ENCODE results near the gene LRRC49.

LRRC49 gene

DNA sequence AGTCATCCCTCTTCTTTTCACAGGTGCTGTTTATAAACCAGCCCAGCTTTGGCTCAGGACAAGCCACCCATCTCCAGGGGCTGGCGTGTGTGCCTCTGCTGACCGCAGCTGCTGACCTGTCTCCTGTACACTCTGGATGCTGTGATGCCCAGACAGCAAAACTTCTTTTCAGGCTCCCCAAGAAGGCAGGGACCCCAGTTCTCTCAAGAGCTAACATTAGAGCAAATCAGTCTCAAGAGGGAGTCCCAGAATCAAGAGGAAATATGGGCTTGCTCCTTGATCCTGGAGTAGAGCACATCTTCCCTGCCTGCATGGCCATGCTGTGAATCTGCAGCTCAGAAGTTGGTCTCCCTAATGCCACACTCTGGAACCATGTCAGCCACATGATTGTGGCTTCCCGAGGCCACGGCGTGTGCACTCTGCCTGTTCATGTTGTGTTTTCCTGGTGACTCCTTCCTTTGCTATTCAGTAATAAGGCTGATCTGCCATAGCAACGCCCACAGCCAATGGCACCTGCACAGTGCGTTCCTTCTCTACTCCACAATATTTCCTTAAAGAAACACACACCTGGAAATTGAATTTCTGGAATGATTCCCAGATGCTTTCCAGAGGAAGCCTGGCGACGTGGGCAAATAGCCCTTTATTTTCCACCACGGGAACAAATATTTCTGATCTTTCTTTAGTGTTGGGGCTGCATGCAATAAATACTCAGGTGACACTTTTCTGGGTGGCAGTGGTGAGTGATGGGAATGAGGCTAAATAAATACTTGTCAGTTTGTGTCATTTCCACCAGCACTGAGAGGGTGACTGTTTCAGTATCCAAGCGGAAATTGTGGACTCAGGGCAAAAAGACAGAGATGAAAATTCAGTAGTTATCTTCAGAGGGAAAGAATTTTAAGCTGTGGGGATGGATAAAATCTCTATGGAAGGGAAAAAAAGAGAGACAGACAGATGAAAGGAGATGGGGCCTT is 200.7 kb downstream of the LRRC49 start:
- no peak for DNase-seq

DNA sequence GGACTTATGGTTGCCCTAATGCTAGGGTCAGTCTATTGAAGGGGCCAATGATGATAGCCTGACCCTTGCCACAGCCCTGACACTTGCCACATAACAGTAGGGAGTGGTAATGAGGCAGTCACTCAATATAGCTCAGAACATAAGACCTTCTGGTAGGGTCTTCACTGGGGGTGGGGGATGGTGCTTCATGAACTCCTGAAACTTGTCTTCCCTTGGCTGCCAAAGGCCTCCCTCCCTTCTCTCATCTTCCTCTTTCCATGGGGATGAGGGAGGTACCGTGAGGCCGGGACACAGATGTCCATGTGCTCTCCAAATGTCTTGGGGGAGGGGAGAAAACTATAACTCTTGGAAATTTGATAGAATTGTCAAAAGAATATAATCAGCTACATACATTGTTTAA is 201.5 kb downstream of the LRRC49 start:
- DNase-seq: no peak

DNA sequence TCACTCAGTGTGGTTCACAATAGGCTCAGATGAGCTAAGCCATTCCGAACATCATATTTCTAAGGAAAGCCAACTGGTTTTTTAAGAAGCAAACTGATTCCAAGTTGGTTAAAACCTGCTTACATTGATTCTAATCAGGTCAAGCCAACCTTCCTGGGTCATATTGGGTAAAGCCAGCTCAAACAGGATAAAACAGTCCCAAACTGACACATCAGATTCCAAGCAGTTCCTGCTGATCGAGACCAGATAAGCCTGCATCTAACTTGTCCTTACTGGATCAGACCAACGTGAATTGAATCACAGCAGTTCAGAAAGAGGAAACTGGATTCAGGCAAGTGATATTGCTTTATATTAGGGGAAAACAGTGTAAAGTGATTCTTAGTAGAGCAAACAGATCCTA is 204.1 kb downstream of the LRRC49 start:
- DNase-seq: no peak

DNA sequence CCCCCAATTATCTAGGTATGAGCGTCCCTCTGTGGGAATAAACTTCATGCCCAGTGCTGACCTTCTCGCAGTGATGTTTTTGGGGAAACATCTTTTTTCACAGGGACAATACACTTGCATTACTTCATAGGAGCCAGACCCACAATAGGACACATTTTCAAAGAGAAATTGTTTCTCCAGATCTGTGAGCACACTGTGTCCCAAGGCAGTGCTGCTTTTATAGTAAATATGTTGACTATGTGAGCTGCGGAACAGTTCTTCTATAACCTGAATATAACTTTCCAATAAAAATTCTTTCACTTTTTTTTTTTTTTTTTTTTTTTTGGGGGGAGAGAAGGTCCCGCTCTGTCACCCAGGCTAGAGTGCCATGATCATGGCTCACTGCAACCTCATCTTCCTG is 205.3 kb downstream of the LRRC49 start:
- no peak for DNase-seq

DNA sequence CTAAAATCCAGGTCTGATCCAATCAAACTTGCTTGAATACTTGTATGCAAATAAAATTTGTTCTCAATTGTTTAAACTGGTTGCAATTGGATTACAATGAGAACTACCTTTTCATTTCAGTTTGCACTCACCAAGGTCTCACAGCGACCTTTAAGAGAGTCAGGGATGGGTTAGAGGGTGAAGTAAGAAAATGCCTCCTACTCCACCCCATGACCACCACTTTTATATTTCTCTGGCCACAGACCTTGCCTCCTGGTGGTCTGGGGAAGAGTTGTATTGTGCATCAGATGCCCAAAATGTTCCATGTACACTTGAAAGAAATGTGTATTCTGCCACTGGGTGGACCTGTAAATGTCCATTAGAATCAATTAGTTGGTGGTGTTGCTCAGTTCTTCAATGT is 206.3 kb downstream of the LRRC49 start:
- DNase-seq: no peak
